ENCODE measurements around the gene DCC.

DNA sequence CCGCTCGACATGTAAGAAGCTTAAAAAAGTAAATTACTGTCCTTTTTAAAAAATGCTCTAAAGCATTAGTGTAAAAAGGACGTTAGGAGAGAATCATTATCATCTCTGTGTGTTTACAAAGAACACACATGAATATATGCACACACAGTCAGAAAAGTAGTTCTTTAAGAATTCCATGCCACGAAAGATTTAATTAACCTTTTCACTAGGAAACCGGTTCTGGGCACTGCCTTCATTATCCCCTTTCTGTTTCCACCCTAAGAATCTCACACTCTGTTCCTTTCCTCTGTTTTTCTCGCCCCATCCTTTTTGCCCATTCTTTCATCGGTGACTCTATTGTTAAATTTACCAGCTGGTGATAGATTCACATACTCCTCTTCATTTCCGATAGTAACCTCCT, 338.6 kb downstream of the DCC start:
- TF ChIP-seq CTCF (IDR thresholded peaks at IDR 0.05) (no peak), RFX5 (IDR thresholded peaks at IDR 0.05; ENCODE audit: low read length) (no peak), USF2 (IDR thresholded peaks at IDR 0.05; ENCODE audit: borderline replicate concordance, low read depth, low read length) (no peak), YY1 (IDR thresholded peaks at IDR 0.05; ENCODE audit: low read depth) (no peak), EZH2phosphoT487 (IDR thresholded peaks at IDR 0.05; ENCODE audit: borderline replicate concordance, low read depth) (no peak), POLR2AphosphoS5 (IDR thresholded peaks at IDR 0.05; ENCODE audit: low read depth, low read length) (no peak), NFIC (IDR thresholded peaks at IDR 0.05; ENCODE audit: borderline replicate concordance) (no peak), NRF1 (IDR thresholded peaks at IDR 0.05; ENCODE audit: low read depth, low read length) (no peak), SIN3A (IDR thresholded peaks at IDR 0.05; ENCODE audit: borderline replicate concordance, low read depth, low read length) (no peak), TCF12 (IDR thresholded peaks at IDR 0.05) (no peak), MXI1 (IDR thresholded peaks at IDR 0.05; ENCODE audit: low read depth, low read length) (no peak)
- TF ChIP-seq, protein P1, sequence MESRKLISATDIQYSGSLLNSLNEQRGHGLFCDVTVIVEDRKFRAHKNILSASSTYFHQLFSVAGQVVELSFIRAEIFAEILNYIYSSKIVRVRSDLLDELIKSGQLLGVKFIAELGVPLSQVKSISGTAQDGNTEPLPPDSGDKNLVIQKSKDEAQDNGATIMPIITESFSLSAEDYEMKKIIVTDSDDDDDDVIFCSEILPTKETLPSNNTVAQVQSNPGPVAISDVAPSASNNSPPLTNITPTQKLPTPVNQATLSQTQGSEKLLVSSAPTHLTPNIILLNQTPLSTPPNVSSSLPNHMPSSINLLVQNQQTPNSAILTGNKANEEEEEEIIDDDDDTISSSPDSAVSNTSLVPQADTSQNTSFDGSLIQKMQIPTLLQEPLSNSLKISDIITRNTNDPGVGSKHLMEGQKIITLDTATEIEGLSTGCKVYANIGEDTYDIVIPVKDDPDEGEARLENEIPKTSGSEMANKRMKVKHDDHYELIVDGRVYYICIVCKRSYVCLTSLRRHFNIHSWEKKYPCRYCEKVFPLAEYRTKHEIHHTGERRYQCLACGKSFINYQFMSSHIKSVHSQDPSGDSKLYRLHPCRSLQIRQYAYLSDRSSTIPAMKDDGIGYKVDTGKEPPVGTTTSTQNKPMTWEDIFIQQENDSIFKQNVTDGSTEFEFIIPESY (IDR thresholded peaks at IDR 0.05; ENCODE audit: borderline replicate concordance, low read depth): no peak
- TF ChIP-seq, protein P2, sequence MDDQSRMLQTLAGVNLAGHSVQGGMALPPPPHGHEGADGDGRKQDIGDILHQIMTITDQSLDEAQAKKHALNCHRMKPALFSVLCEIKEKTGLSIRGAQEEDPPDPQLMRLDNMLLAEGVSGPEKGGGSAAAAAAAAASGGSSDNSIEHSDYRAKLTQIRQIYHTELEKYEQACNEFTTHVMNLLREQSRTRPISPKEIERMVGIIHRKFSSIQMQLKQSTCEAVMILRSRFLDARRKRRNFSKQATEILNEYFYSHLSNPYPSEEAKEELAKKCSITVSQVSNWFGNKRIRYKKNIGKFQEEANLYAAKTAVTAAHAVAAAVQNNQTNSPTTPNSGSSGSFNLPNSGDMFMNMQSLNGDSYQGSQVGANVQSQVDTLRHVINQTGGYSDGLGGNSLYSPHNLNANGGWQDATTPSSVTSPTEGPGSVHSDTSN (IDR thresholded peaks at IDR 0.05): no peak
- TF ChIP-seq, protein P3, sequence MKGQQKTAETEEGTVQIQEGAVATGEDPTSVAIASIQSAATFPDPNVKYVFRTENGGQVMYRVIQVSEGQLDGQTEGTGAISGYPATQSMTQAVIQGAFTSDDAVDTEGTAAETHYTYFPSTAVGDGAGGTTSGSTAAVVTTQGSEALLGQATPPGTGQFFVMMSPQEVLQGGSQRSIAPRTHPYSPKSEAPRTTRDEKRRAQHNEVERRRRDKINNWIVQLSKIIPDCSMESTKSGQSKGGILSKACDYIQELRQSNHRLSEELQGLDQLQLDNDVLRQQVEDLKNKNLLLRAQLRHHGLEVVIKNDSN (IDR thresholded peaks at IDR 0.05; ENCODE audit: borderline replicate concordance, low read depth): no peak
